IMR-90 (cell line): ENCODE results near the gene RASL10A. TPM values are rescaled to one million over a fixed set of nuclear protein-coding genes. Genes with fewer than 3 reads are reported as not detected.

ENCODE experiments used
- ATAC-seq: fragments of 200-7000 bp; cut with Tn5 transposase; 2 replicates; pipeline ENCODE4 v1.9.1; 2020; ENCODE audit warnings: low read depth, mild to moderate bottlenecking, moderate library complexity
- BruUV-seq: library from RNA; stranded (reverse); fragments of 400-500 nt; replicated peaks from 2 replicates; lab custom pipeline; 2021; lab: Mats Ljungman, UMichigan
- CTCF ChIA-PET: fragments of 300-600 bp; formaldehyde crosslinking; extraction: SDS; loops from one replicate; lab custom pipeline; 2021; ENCODE audit warnings: antibody characterized with exemption; lab: Yijun Ruan, JAX
- POLR2A ChIA-PET: fragments of 300-600 bp; sonication (Branson Sonifier 250); formaldehyde crosslinking; loops from one replicate; lab custom pipeline; 2022; ENCODE audit warnings: antibody characterized with exemption; ENCODE audit not compliant: unreplicated experiment; lab: Charles Lee
- DNase-seq: peaks from one replicate; pipeline ENCODE4 v3.0.0; 2013
- H2AFZ ChIP-seq: replicated peaks from 2 replicates; pipeline ENCODE3; 2013; ENCODE audit warnings: low read length, mild to moderate bottlenecking; ENCODE audit not compliant: poor library complexity
- H2AK5ac ChIP-seq: 2 replicates; pipeline ENCODE4 v1.6.1; 2013; ENCODE audit warnings: low read depth, low read length, inconsistent platforms
- H2AK9ac ChIP-seq: replicated peaks from 2 replicates; pipeline ENCODE3; 2013; ENCODE audit warnings: mild to moderate bottlenecking, low read depth, low read length, moderate library complexity; ENCODE audit not compliant: poor library complexity
- H2BK120ac ChIP-seq: 2 replicates; pipeline ENCODE4 v1.6.1; 2013; ENCODE audit warnings: low read depth, low read length, inconsistent platforms
- H2BK15ac ChIP-seq: 3 replicates; pipeline ENCODE4 v1.6.1; 2013; ENCODE audit warnings: low read depth, low read length, inconsistent platforms
- H2BK20ac ChIP-seq: 2 replicates; pipeline ENCODE4 v1.6.1; 2013; ENCODE audit warnings: low read depth, mild to moderate bottlenecking, inconsistent platforms, low read length, moderate library complexity
- H2BK5ac ChIP-seq: 2 replicates; pipeline ENCODE4 v1.6.1; 2013; ENCODE audit warnings: mild to moderate bottlenecking, low read depth, low read length, inconsistent platforms; ENCODE audit not compliant: poor library complexity, severe bottlenecking
- H3K14ac ChIP-seq: replicated peaks from 2 replicates; pipeline ENCODE4 v1.6.1; 2013; ENCODE audit warnings: low read depth, low read length, inconsistent platforms
- H3K18ac ChIP-seq: 2 replicates; pipeline ENCODE4 v1.6.1; 2013; ENCODE audit warnings: low read depth, low read length, control low read depth
- H3K23ac ChIP-seq: 2 replicates; pipeline ENCODE4 v1.6.1; 2013; ENCODE audit warnings: low read depth, low read length, inconsistent platforms
- H3K27ac ChIP-seq: 2 replicates; pipeline ENCODE4 v1.5.1; 2013; ENCODE audit warnings: mild to moderate bottlenecking, control low read depth, low read length; ENCODE audit not compliant: insufficient read depth
- H3K27me3 ChIP-seq: 2 replicates; pipeline ENCODE4 v1.6.1; 2013; ENCODE audit warnings: low read length; ENCODE audit not compliant: control insufficient read depth, insufficient read depth
- H3K36me3 ChIP-seq: 2 replicates; pipeline ENCODE4 v1.6.1; 2013; ENCODE audit warnings: low read length, mixed read lengths; ENCODE audit not compliant: control insufficient read depth, insufficient read depth
- H3K4ac ChIP-seq: 2 replicates; pipeline ENCODE4 v1.6.1; 2013; ENCODE audit warnings: low read depth, low read length, inconsistent platforms
- H3K4me1 ChIP-seq: 2 replicates; pipeline ENCODE4 v1.6.1; 2013; ENCODE audit warnings: low read length, mixed read lengths; ENCODE audit not compliant: control insufficient read depth, insufficient read depth
- H3K4me2 ChIP-seq: 2 replicates; pipeline ENCODE4 v1.6.1; 2013; ENCODE audit warnings: low read depth, mild to moderate bottlenecking, control low read depth, low read length, moderate library complexity
- H3K4me3 ChIP-seq: 2 replicates; pipeline ENCODE4 v1.5.1; 2013; ENCODE audit warnings: low read depth, mild to moderate bottlenecking, control low read depth, low read length, moderate library complexity; ENCODE audit not compliant: insufficient read depth
- H3K56ac ChIP-seq: 2 replicates; pipeline ENCODE4 v1.6.1; 2013; ENCODE audit warnings: low read length, inconsistent platforms; ENCODE audit not compliant: insufficient read depth; ENCODE audit errors: extremely low read depth
- H3K79me1 ChIP-seq, 2 experiments: 2 replicates each; pipeline ENCODE4 v1.6.1; 2013; ENCODE audit warnings: low read length in 2 of 2, inconsistent platforms in 1 of 2, low read depth in 1 of 2
- H3K9ac ChIP-seq: 2 replicates; pipeline ENCODE4 v1.6.1; 2013; ENCODE audit warnings: low read depth, low read length, control low read depth
- H3K9me1 ChIP-seq: 2 replicates; pipeline ENCODE4 v1.6.1; 2013; ENCODE audit warnings: low read length, inconsistent platforms; ENCODE audit not compliant: insufficient read depth
- H3K9me3 ChIP-seq: 2 replicates; pipeline ENCODE4 v1.6.1; 2013; ENCODE audit warnings: low read length; ENCODE audit not compliant: control insufficient read depth, insufficient read depth
- H4K20me1 ChIP-seq: 2 replicates; pipeline ENCODE4 v1.6.1; 2013; ENCODE audit warnings: low read length, inconsistent platforms; ENCODE audit not compliant: insufficient read depth
- H4K5ac ChIP-seq: 2 replicates; pipeline ENCODE4 v1.6.1; 2013; ENCODE audit warnings: mild to moderate bottlenecking, low read depth, low read length, control low read depth
- H4K8ac ChIP-seq, 2 experiments: 2 replicates each; pipeline ENCODE4 v1.6.1; 2013; ENCODE audit warnings: low read depth in 2 of 2, low read length in 2 of 2, control low read depth in 1 of 2, inconsistent platforms in 1 of 2
- H4K91ac ChIP-seq: 2 replicates; pipeline ENCODE4 v1.6.1; 2013; ENCODE audit warnings: low read depth, low read length, inconsistent platforms; ENCODE audit not compliant: insufficient read depth
- CEBPB ChIP-seq: IDR thresholded peaks from 2 replicates; pipeline ENCODE4 v1.6.1; 2012; ENCODE audit warnings: low read depth, low read length, improper control_type of control experiment
- CHD1 ChIP-seq: IDR thresholded peaks from 2 replicates; pipeline ENCODE4 v1.6.1; 2012; ENCODE audit warnings: low read depth, low read length, improper control_type of control experiment
- CTCF ChIP-seq: conservative IDR thresholded peaks from 2 replicates; pipeline ENCODE4 v1.5.1; 2012; ENCODE audit warnings: mild to moderate bottlenecking, low read depth, low read length, improper control_type of control experiment
- ELK1 ChIP-seq: fragments of 150-350 bp; IDR thresholded peaks from 2 replicates; pipeline ENCODE4 v1.6.1; 2016; ENCODE audit warnings: low read depth, mild to moderate bottlenecking, low read length, moderate library complexity, borderline replicate concordance
- FOS ChIP-seq: fragments of 150-350 bp; IDR thresholded peaks from 2 replicates; pipeline ENCODE4 v1.6.1; 2016; ENCODE audit warnings: low read depth, low read length
- MAZ ChIP-seq: IDR thresholded peaks from 2 replicates; pipeline ENCODE4 v1.6.1; 2012; ENCODE audit warnings: low read depth, mild to moderate bottlenecking, low read length, improper control_type of control experiment, moderate library complexity, borderline replicate concordance
- MXI1 ChIP-seq: IDR thresholded peaks from 2 replicates; pipeline ENCODE4 v1.6.1; 2012; ENCODE audit warnings: low read depth, mild to moderate bottlenecking, low read length, moderate library complexity, borderline replicate concordance
- RAD21 ChIP-seq: IDR thresholded peaks from 2 replicates; pipeline ENCODE4 v1.6.1; 2012; ENCODE audit warnings: low read length, improper control_type of control experiment
- RCOR1 ChIP-seq: IDR thresholded peaks from 2 replicates; pipeline ENCODE4 v1.6.1; 2012; ENCODE audit warnings: mild to moderate bottlenecking, low read length, improper control_type of control experiment; ENCODE audit not compliant: insufficient replicate concordance
- SMC3 ChIP-seq: fragments of 150-350 bp; IDR thresholded peaks from 2 replicates; pipeline ENCODE4 v1.6.1; 2016; ENCODE audit warnings: low read depth, mild to moderate bottlenecking, antibody characterized with exemption, low read length, moderate library complexity
- WGBS, 2 experiments: methylation state at CpG; one replicate each; pipeline versions ENCODE4 v1.1.5 to v1.1.7; 2013; ENCODE audit warnings: missing lambda C conversion rate in 2 of 2; ENCODE audit not compliant: insufficient read length in 1 of 2; ENCODE audit errors: extremely low coverage in 2 of 2; 5-methylcytosine and 5-hydroxymethylcytosine counted together
- dilution Hi-C: fragments of 300-500 bp; cut with HindIII; formaldehyde crosslinking; loops from one replicate; pipeline ENCODE4 v1.14.3; 2018; ENCODE audit warnings: low sequenced_read_pairs; ENCODE audit not compliant: unreplicated experiment
- in situ Hi-C: fragments of 300-500 bp; cut with MboI; formaldehyde crosslinking; loops from 3 replicates; pipeline ENCODE4 v1.14.3; 2019; ENCODE audit warnings: low sequenced_read_pairs, inconsistent platforms, mixed read lengths
- intact Hi-C: fragments of 100-400 bp; cut with micrococcal nuclease; formaldehyde crosslinking; loops from 2 replicates; pipeline ENCODE4 v1.10.0; 2022
- polyA plus RNA-seq, 3 experiments: library from polyadenylated mRNA; depleted of rRNA; stranded (reverse); fragments of >200 nt; gene quantifications; 2 replicates each; pipeline ENCODE4 v1.2.3, GENCODE V29; 2012; ENCODE audit warnings: low replicate concordance in 1 of 3
- total RNA-seq: library from RNA; depleted of rRNA; stranded (reverse); fragments of >200 nt; gene quantifications from 2 replicates; pipeline ENCODE4 v1.2.3, GENCODE V29; 2012
- TF ChIP-seq, protein P1 (sequence below): fragments of 150-350 bp; IDR thresholded peaks from 2 replicates; pipeline ENCODE4 v1.6.1; 2017; ENCODE audit warnings: mild to moderate bottlenecking, antibody characterized with exemption, low read length, low read depth

The RASL10A gene
- total and polyA plus RNA-seq, 2 of the 4 experiments (the other 2 are of a cell fraction), result 0.26 TPM; not detected in 1

DNA sequence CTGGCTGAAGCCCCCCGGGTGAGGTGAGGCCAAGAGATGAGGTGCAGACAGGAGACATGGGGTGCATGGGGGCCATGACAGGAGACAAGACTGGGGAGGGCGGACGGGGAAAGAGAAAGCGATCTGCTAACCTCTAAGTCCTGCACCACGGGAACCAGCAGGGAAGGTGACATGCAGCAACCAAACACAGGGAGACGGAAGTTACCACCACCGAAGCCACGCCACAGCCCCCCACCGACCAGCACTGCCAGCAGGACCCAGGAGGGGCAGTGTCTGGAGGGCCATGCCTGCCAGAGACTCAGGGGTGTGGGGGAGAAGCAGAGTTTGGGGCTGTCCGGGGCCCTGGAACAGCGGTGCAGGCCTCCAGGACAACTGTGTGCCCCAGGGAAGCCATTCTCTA is 14.1 kb upstream of the RASL10A start:
- H3K27ac ChIP-seq, result no peak overlapping the region
- H3K79me1 ChIP-seq, result no peaks in the 10 kb centered on the region
- H3K27me3 ChIP-seq, result no peaks in the 10 kb centered on the region
- no peaks in the 10 kb centered on the region; the same call in 1 of the 2 replicates for H4K20me1 ChIP-seq
- dilution Hi-C loops (no loop called here), in situ Hi-C loops (no loop called here), intact Hi-C loops (no loop called here)
- no peak for ATAC-seq
- H3K9ac ChIP-seq, result no peak overlapping the region
- H3K9me1 ChIP-seq, result peaks cover 5% of the 10 kb centered on the region; the same call in 1 of the 2 replicates
- H3K14ac ChIP-seq, result no peak overlapping the region
- H2BK120ac ChIP-seq, result no peak overlapping the region
- no peak overlapping the region for H3K4ac ChIP-seq
- no peak overlapping the region for H2BK5ac ChIP-seq
- H4K91ac ChIP-seq, result no peak overlapping the region
- no peak overlapping the region for H3K56ac ChIP-seq
- H3K36me3 ChIP-seq, result peaks cover 41% of the 10 kb centered on the region
- H3K4me2 ChIP-seq, result no peak overlapping the region
- 100% methylated on average over 2 of the region's 11 CpGs; no CpG with 5 or more reads in 1 of the 2 experiments for WGBS, 2 experiments
- no peak overlapping the region for H2BK20ac ChIP-seq
- H4K8ac ChIP-seq, result no peak overlapping the region
- CTCF ChIA-PET, result no interaction called here
- H3K18ac ChIP-seq, result no peak overlapping the region
- H2AFZ ChIP-seq, result no peak overlapping the region
- no peak overlapping the region for H4K5ac ChIP-seq
- no peak overlapping the region for H3K4me3 ChIP-seq
- no TSS peak for BruUV-seq
- no peaks in the 10 kb centered on the region for H3K9me3 ChIP-seq
- H2AK9ac ChIP-seq, result no peak overlapping the region
- POLR2A ChIA-PET, result no interaction called here
- peaks cover 9% of the 10 kb centered on the region for H3K4me1 ChIP-seq
- no peak overlapping the region for H3K23ac ChIP-seq
- no peak for DNase-seq
- H2BK15ac ChIP-seq, result no peak overlapping the region
- H2AK5ac ChIP-seq, result no peak overlapping the region
- TF ChIP-seq, protein P1, sequence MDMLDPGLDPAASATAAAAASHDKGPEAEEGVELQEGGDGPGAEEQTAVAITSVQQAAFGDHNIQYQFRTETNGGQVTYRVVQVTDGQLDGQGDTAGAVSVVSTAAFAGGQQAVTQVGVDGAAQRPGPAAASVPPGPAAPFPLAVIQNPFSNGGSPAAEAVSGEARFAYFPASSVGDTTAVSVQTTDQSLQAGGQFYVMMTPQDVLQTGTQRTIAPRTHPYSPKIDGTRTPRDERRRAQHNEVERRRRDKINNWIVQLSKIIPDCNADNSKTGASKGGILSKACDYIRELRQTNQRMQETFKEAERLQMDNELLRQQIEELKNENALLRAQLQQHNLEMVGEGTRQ, result no peak
- TF ChIP-seq CHD1, result no peak
- TF ChIP-seq RCOR1, result no peak
- no peak for TF ChIP-seq SMC3
- TF ChIP-seq MXI1, result no peak
- TF ChIP-seq ELK1, result no peak
- TF ChIP-seq MAZ, result no peak
- TF ChIP-seq RAD21, result no peak
- no peak for TF ChIP-seq FOS
- no peak for TF ChIP-seq CEBPB
- TF ChIP-seq CTCF, result no peak
